ENCODE measurements around the gene COMT. TPM values are rescaled to one million over a fixed set of nuclear protein-coding genes. Genes with fewer than 3 reads are reported as not detected.
"Not testable (repeated sequence)": the region's sequence is repeated elsewhere in the genome, so short reads cannot be mapped to it uniquely, and the experiment has no call there.

Gene COMT
- total and polyA plus RNA-seq, 5 donors from 2014 or later: 27.3 to 106 (median 93.0) TPM

DNA sequence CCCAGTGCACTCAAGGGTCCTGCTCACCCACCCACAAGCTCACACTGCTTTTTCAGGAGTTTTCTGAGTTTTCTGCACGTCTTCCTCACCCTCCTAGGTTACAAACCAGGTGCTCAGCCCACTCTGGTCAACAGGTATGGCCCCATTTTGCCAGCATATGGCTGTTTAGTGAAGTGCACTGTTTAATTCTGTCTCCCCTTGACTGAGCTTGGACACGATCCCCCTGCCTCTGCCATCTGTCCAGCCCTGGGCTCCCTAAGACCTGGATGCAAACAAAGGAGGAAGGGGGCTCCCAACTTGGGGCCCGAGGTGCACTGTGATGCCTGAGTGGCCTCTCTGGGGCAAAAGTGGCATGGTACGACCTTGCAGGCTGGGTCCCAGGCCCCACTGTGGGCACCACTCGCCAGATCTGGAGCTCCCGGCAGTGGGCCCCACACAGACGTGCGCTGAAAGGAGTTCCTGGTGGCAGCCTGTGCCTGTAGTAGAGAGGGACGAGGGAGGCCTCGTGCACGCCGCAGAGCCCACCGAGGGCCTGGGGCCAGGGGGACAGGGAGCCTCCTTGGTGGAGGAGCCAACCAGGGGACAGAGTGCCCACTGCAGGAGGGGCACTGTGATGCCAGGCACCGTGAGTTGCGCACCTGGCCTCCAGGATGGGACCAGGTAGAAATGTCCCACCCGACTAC lies 37.3 kb upstream of the COMT start:
- Mint-ChIP-seq H3K9me3 (no peaks in the 10 kb centered on the region), H3K36me3 (peaks cover 9% of the 10 kb centered on the region), H3K4me3 (no peak overlapping the region), H3K27me3 (no peaks in the 10 kb centered on the region), H3K4me1 (peaks cover 0 to 5% (median 2%) of the 10 kb centered on the region in 4 donors), H3K27ac (peak overlapping the region in 1 of 3 donors; percentile 46)
- no peaks in the 10 kb centered on the region for H3K9me3 ChIP-seq (ENCODE audit: control insufficient read depth in 2 of 2, low read length in 2 of 2)
- no peak for DNase-seq
- no peak for ATAC-seq (ENCODE audit: low read depth in 2 of 2)
- H3K27me3 ChIP-seq (ENCODE audit: control insufficient read depth, insufficient read depth, low read length): no peaks in the 10 kb centered on the region
- peaks cover 3% of the 10 kb centered on the region for H3K36me3 ChIP-seq (ENCODE audit: control insufficient read depth, insufficient read depth, low read length)
- H3K4me3 ChIP-seq (ENCODE audit: low read depth, low read length): no peak overlapping the region
- H3K4me1 ChIP-seq (ENCODE audit: control insufficient read depth, insufficient read depth, low read length, poor library complexity, severe bottlenecking): no peaks in the 10 kb centered on the region
- H3K27ac ChIP-seq (ENCODE audit: insufficient read depth, low read length, poor library complexity, severe bottlenecking): no peak overlapping the region

DNA sequence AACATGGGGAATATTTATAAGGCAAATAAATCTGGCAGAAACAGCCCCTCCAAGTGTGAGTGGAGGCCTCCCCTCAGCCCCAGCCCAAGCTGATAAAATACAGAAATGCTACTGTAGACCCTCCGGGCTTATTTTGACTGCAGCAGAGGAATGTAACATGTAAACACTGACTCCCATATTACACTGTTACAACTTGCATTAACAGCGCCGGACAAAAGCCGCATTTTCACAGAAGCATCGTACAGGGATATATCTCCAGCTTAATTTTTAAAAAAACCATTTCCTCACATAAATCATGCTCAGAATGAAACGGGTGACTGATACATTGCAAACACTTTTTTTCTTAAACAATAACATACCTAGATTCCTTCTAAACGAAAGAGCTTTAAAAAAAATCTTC lies 36.6 kb upstream of the COMT start:
- Mint-ChIP-seq H3K27me3 (no peaks in the 10 kb centered on the region), H3K4me3 (no peak overlapping the region), H3K4me1 (peaks cover 0 to 10% (median 4%) of the 10 kb centered on the region in 4 donors), H3K9me3 (peaks cover 0 to 1% (median 0%) of the 10 kb centered on the region in 7 donors), H3K27ac (no peak overlapping the region), H3K36me3 (peaks cover 12% of the 10 kb centered on the region)
- H3K27me3 ChIP-seq (ENCODE audit: control insufficient read depth, insufficient read depth, low read length): no peaks in the 10 kb centered on the region
- DNase-seq (no peak), ATAC-seq (ENCODE audit: low read depth in 2 of 2) (no peak)
- no peak overlapping the region for H3K4me3 ChIP-seq (ENCODE audit: low read depth, low read length)
- H3K4me1 ChIP-seq (ENCODE audit: control insufficient read depth, insufficient read depth, low read length, poor library complexity, severe bottlenecking): no peaks in the 10 kb centered on the region
- peaks cover 3% of the 10 kb centered on the region for H3K36me3 ChIP-seq (ENCODE audit: control insufficient read depth, insufficient read depth, low read length)
- H3K9me3 ChIP-seq (ENCODE audit: control insufficient read depth in 2 of 2, low read length in 2 of 2): no peaks in the 10 kb centered on the region
- no peak overlapping the region for H3K27ac ChIP-seq (ENCODE audit: insufficient read depth, low read length, poor library complexity, severe bottlenecking)

DNA sequence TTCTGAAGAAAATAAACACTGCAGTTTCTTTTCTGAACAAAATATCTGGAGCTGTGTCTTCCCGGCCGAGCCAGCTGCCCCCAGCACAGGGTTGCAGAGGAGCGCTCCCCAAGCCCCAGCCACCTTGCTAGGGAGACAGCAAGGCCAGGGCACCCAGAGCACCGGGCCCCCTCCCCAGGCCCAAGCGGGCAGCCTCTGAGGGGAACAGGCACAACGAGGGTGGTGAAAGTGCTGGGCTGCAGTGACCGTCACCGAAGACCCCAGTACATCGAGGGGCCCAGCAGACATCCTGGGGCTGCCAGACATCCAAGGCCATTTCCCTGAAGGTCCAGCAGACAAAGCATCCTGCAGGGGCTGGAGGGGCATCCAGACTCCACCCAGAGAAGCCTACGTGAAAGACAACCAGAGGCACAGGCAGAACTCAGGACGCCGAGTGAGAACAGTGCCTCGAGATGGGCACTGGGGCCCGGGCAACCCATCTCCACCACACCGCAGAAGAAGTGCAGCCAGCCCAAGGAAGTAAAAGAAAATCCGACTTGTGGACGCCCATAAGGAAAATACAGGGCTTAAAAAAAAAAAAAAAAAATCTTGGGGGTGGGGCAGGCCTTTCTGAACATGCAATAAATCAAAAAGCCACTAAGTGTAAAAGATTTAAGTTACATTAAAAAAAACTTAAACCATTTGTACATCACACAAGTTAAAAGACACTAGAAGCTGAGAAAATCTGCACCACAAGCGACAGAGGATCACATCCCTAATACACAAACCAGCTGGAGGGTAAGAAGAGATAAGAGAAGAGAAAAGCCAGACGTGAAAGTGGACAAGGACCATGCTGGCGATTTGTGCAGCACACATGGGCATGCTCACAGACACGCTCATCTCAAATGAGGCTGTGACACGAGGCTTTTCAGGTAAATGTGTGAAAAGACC lies 36.0 kb upstream of the COMT start:
- Histone ChIP-seq H3K27ac (ENCODE audit: insufficient read depth, low read length, poor library complexity, severe bottlenecking) (no peak overlapping the region), H3K36me3 (ENCODE audit: control insufficient read depth, insufficient read depth, low read length) (peaks cover 3% of the 10 kb centered on the region), H3K9me3 (ENCODE audit: control insufficient read depth in 2 of 2, low read length in 2 of 2) (no peaks in the 10 kb centered on the region), H3K4me3 (ENCODE audit: low read depth, low read length) (no peak overlapping the region), H3K27me3 (ENCODE audit: control insufficient read depth, insufficient read depth, low read length) (no peaks in the 10 kb centered on the region), H3K4me1 (ENCODE audit: control insufficient read depth, insufficient read depth, low read length, poor library complexity, severe bottlenecking) (no peaks in the 10 kb centered on the region)
- Mint-ChIP-seq H3K27ac (peak overlapping the region; percentile 27 to 70 (median 50)), H3K27me3 (no peaks in the 10 kb centered on the region), H3K4me3 (no peak overlapping the region), H3K4me1 (peaks cover 0 to 14% (median 6%) of the 10 kb centered on the region in 4 donors), H3K9me3 (peaks cover 0 to 1% (median 0%) of the 10 kb centered on the region in 7 donors), H3K36me3 (peaks cover 14% of the 10 kb centered on the region)
- ATAC-seq (ENCODE audit: low read depth in 2 of 2) (no peak), DNase-seq (no peak)

DNA sequence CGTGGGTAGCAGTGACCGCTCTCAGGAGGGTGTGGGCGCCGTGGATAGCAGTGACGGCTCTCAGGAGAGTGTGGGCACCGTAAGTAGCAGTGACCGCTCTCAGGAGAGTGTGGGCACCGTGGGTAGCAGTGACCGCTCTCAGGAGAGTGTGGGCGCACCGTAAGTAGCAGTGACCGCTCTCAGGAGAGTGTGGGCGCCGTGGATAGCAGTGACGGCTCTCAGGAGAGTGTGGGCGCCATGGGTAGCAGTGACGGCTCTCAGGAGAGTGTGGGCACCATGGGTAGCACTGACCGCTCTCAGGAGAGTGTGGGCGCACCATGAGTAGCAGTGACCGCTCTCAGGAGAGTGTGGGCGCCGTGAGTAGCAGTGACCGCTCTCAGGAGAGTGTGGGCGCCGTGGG lies 34.7 kb upstream of the COMT start:
- not testable (repeated sequence) for H3K27ac ChIP-seq (ENCODE audit: insufficient read depth, low read length, poor library complexity, severe bottlenecking); H3K27me3 ChIP-seq (ENCODE audit: control insufficient read depth, insufficient read depth, low read length); H3K27ac Mint-ChIP-seq; H3K4me3 Mint-ChIP-seq; H3K9me3 ChIP-seq (ENCODE audit: control insufficient read depth in 2 of 2, low read length in 2 of 2); ATAC-seq (ENCODE audit: low read depth in 2 of 2); H3K27me3 Mint-ChIP-seq; H3K9me3 Mint-ChIP-seq; H3K4me1 ChIP-seq (ENCODE audit: control insufficient read depth, insufficient read depth, low read length, poor library complexity, severe bottlenecking); DNase-seq; H3K4me3 ChIP-seq (ENCODE audit: low read depth, low read length); H3K36me3 ChIP-seq (ENCODE audit: control insufficient read depth, insufficient read depth, low read length)
- Mint-ChIP-seq H3K36me3 (peaks cover 14% of the 10 kb centered on the region), H3K4me1 (peaks cover 0 to 14% (median 5%) of the 10 kb centered on the region in 4 donors)

DNA sequence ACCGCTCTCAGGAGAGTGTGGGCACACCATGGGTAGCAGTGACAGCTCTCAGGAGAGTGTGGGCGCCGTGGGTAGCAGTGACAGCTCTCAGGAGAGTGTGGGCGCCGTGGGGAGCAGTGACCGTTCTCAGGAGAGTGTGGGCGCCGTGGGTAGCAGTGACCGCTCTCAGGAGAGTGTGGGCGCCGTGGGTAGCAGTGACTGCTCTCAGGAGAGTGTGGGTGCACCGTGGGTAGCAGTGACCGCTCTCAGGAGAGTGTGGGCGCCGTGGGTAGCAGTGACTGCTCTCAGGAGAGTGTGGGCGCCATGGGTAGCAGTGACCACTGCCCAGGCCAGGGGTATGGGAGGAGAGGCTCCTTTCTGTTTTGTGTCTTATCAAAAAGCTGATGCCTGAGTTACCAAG lies 33.7 kb upstream of the COMT start:
- not testable (repeated sequence) for H3K4me3 Mint-ChIP-seq; H3K27ac ChIP-seq (ENCODE audit: insufficient read depth, low read length, poor library complexity, severe bottlenecking); ATAC-seq (ENCODE audit: low read depth in 2 of 2); H3K27me3 ChIP-seq (ENCODE audit: control insufficient read depth, insufficient read depth, low read length); H3K4me3 ChIP-seq (ENCODE audit: low read depth, low read length); DNase-seq; H3K36me3 ChIP-seq (ENCODE audit: control insufficient read depth, insufficient read depth, low read length); H3K9me3 Mint-ChIP-seq; H3K9me3 ChIP-seq (ENCODE audit: control insufficient read depth in 2 of 2, low read length in 2 of 2); H3K27me3 Mint-ChIP-seq; H3K27ac Mint-ChIP-seq; H3K4me1 ChIP-seq (ENCODE audit: control insufficient read depth, insufficient read depth, low read length, poor library complexity, severe bottlenecking)
- Mint-ChIP-seq H3K4me1 (peaks cover 0 to 14% (median 5%) of the 10 kb centered on the region in 4 donors), H3K36me3 (peaks cover 17% of the 10 kb centered on the region)

DNA sequence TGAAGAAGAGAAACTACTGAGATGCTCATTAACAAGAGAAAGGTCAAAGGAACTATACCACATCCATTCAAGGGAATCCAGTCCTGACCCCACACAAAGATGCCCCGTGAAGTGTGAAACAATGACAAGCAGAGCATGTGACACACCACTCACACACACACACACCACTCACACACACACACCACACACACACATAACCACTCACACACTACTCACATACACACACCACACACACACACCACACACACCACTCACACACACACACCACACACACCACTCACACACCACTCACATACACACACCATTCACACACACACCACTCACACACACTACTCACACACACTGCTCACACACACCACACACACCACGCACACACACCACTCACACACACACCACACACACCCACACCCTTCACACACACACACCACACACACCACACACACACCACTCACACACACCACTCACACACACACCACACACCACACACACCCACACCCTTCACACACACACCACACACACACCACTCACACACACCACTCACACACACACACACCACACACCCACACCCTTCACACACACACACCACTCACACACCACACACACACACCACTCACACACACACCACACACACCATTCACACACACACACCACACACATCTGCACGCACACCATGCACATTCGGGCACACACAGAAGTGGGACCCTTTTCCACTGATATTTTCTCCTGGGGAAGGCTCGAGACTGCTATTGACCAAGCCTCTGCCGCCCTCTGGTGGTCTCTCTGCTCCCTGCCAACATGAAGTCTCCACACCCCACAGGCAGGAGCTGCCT lies 32.0 kb upstream of the COMT start:
- peaks cover 32% of the 10 kb centered on the region for H3K36me3 Mint-ChIP-seq
- no peak overlapping the region for H3K27ac ChIP-seq (ENCODE audit: insufficient read depth, low read length, poor library complexity, severe bottlenecking)
- peaks cover 0 to 14% (median 5%) of the 10 kb centered on the region in 4 donors for H3K4me1 Mint-ChIP-seq
- H3K36me3 ChIP-seq (ENCODE audit: control insufficient read depth, insufficient read depth, low read length): peaks cover 23% of the 10 kb centered on the region
- H3K27me3 ChIP-seq (ENCODE audit: control insufficient read depth, insufficient read depth, low read length): no peaks in the 10 kb centered on the region
- H3K4me1 ChIP-seq (ENCODE audit: control insufficient read depth, insufficient read depth, low read length, poor library complexity, severe bottlenecking): no peaks in the 10 kb centered on the region
- no peak overlapping the region for H3K4me3 Mint-ChIP-seq
- DNase-seq: peak; percentile 73 to 81 (median 79)
- peaks cover 4 to 5% of the 10 kb centered on the region in 2 experiments for H3K9me3 ChIP-seq (ENCODE audit: control insufficient read depth in 2 of 2, low read length in 2 of 2)
- peak overlapping the region in 2 of 3 donors; percentile 91 to 93 for H3K27ac Mint-ChIP-seq
- ATAC-seq (ENCODE audit: low read depth in 2 of 2): peak; percentile 75 to 77
- no peaks in the 10 kb centered on the region for H3K27me3 Mint-ChIP-seq
- peaks cover 0 to 6% (median 0%) of the 10 kb centered on the region in 7 donors for H3K9me3 Mint-ChIP-seq
- H3K4me3 ChIP-seq (ENCODE audit: low read depth, low read length): no peak overlapping the region

DNA sequence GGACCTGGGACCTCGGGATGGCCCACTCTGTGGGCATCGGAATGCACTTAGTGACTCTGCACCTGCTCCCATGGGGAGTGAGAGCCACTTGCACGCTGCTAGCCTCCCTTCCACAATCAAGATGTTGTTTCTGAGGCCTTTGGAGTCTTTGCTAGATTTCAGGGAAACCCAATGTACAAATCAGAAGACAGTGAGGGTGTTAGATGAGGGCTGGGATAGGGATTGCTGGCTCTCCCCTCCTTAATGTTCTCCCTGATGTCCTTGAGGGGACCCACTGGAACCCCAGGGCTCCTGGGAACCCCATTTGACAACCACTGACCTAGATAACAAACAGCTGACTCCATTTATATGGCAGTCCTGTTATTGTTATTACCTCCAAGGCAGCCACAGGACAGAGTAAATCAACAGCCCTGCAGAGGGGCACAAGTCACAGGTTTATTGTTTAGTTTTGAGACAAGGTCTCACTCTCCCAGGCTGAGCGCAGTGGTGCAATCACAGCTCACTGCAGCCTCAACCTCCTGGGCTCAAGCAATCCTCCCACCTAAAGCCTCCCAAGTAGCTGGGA lies 31.3 kb upstream of the COMT start:
- peaks cover 0 to 14% (median 5%) of the 10 kb centered on the region in 4 donors for H3K4me1 Mint-ChIP-seq
- H3K4me3 Mint-ChIP-seq: no peak overlapping the region
- ATAC-seq (ENCODE audit: low read depth in 2 of 2) (no peak), DNase-seq (no peak)
- H3K27me3 Mint-ChIP-seq: no peaks in the 10 kb centered on the region
- Histone ChIP-seq H3K9me3 (ENCODE audit: control insufficient read depth in 2 of 2, low read length in 2 of 2) (peaks cover 4 to 5% of the 10 kb centered on the region in 2 experiments), H3K27me3 (ENCODE audit: control insufficient read depth, insufficient read depth, low read length) (no peaks in the 10 kb centered on the region), H3K27ac (ENCODE audit: insufficient read depth, low read length, poor library complexity, severe bottlenecking) (no peak overlapping the region), H3K36me3 (ENCODE audit: control insufficient read depth, insufficient read depth, low read length) (peaks cover 30% of the 10 kb centered on the region), H3K4me1 (ENCODE audit: control insufficient read depth, insufficient read depth, low read length, poor library complexity, severe bottlenecking) (no peaks in the 10 kb centered on the region), H3K4me3 (ENCODE audit: low read depth, low read length) (no peak overlapping the region)
- H3K9me3 Mint-ChIP-seq: peaks cover 0 to 6% (median 0%) of the 10 kb centered on the region in 7 donors
- peaks cover 39% of the 10 kb centered on the region for H3K36me3 Mint-ChIP-seq
- peak overlapping the region in 1 of 3 donors; percentile 91 for H3K27ac Mint-ChIP-seq
